OCI-LY3 (cell line): ENCODE results near the gene NEK5.

ENCODE experiments used
- EZH2phosphoT487 ChIP-seq: fragments of 200-600 bp; shearing (Covaris generic); IDR thresholded peaks from 2 replicates; pipeline ENCODE4 v1.6.1; 2018; ENCODE audit warnings: antibody characterized with exemption, mixed run types, low read depth
- TF ChIP-seq, protein P1 (sequence below): fragments of 200-600, 300-600 bp; sonication (generic); IDR thresholded peaks from 2 replicates; pipeline ENCODE4 v1.5.1; 2014; ENCODE audit warnings: antibody characterized with exemption, low read length, low read depth

DNA sequence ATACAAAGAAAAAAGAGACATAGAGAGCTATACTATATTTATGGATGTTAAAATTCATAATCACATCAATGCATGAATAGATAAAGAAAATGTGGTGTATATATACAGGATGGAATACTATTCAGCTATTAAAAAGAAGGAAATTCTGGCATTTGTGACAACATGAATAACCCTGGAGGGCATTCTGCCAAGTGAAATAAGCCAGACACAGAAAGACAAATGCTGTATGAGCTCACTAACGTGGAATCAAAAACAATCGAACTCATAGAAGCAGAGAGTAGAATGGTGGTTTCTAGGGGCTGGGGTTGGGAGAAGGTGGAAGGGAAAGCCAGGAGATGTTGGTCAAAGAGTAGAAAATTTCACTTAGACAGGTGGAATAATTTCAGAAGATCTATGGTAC lies 80.4 kb downstream of the NEK5 start:
- TF ChIP-seq, protein P1, sequence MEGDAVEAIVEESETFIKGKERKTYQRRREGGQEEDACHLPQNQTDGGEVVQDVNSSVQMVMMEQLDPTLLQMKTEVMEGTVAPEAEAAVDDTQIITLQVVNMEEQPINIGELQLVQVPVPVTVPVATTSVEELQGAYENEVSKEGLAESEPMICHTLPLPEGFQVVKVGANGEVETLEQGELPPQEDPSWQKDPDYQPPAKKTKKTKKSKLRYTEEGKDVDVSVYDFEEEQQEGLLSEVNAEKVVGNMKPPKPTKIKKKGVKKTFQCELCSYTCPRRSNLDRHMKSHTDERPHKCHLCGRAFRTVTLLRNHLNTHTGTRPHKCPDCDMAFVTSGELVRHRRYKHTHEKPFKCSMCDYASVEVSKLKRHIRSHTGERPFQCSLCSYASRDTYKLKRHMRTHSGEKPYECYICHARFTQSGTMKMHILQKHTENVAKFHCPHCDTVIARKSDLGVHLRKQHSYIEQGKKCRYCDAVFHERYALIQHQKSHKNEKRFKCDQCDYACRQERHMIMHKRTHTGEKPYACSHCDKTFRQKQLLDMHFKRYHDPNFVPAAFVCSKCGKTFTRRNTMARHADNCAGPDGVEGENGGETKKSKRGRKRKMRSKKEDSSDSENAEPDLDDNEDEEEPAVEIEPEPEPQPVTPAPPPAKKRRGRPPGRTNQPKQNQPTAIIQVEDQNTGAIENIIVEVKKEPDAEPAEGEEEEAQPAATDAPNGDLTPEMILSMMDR, result no peak
- TF ChIP-seq EZH2phosphoT487, result no peak
